Measurements from ENCODE around the gene GATA2.

GRCh38 chr3:128488991-128489673 lies 3.9 kb downstream of the GATA2 start:
- TF ChIP-seq ZNF101 (CRISPR knock-in tag; IDR thresholded peaks at IDR 0.05; ENCODE audit: borderline replicate concordance, low read depth) (no peak), ZNF549 (CRISPR knock-in tag; IDR thresholded peaks at IDR 0.05) (no peak), NFYB (CRISPR knock-in tag; IDR thresholded peaks at IDR 0.05) (no peak), HDAC2 (CRISPR knock-in tag; IDR thresholded peaks at IDR 0.05) (no peak), ZNF782 (CRISPR knock-in tag; IDR thresholded peaks at IDR 0.05; ENCODE audit: borderline replicate concordance) (no peak), SIX1 (CRISPR knock-in tag; IDR thresholded peaks at IDR 0.05; ENCODE audit: borderline replicate concordance) (no peak), CTCF (CRISPR knock-in tag; IDR thresholded peaks at IDR 0.05) (no peak; the same call in 1 of the 2 replicates), NCOA1 (CRISPR knock-in tag; IDR thresholded peaks at IDR 0.05) (no peak), TBP (CRISPR knock-in tag; IDR thresholded peaks at IDR 0.05) (no peak), POLR2AphosphoS5 (IDR thresholded peaks at IDR 0.05; ENCODE audit: low read depth, low read length) (no peak)
